NCI-H748 (cell line): Measurements from ENCODE around the gene RARB.

ENCODE experiments used
- DNase-seq: peaks from one replicate; lab custom pipeline; 2025; ENCODE audit not compliant: unreplicated experiment; lab: John Stamatoyannopoulos, UW

Gene RARB

DNA sequence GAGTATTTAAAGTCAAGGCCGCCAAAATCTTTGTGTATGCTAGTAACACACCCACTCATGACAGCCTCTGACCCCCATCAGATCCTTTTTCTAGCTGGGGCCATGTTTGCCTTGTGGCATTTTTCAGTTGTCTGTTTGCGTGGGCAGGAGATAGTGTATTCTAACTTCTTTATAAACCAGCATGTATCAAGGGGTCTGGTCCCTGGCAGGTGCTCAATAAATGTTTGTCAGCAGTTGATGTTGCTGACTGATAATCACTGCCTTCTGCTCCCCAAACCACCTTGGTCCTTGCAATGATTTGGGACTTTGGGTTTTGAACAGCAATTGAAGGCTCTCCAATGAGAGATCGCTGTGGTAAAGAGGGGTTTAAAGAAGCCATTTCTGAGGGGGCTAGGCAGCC, 19.2 kb downstream of the RARB start:
- DNase-seq, result no peak

DNA sequence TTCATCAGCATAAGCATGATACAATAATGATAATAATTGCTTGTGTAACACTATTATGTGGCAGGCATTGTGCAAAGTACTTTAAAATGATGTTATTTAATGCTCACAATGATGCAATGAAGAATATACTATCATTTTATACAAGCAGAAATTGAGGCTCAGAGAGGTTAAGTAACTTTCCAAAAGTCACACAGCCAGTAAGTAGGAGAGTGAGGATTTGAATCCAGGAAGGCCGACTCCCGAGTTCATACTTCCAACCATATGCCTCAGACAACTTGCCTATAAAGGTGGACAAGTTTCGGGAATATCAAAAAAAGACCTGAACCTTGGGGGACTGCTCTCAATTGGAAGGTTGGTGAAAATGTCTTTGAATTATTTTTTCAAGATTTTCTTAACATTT, 19.9 kb downstream of the RARB start:
- no peak for DNase-seq

DNA sequence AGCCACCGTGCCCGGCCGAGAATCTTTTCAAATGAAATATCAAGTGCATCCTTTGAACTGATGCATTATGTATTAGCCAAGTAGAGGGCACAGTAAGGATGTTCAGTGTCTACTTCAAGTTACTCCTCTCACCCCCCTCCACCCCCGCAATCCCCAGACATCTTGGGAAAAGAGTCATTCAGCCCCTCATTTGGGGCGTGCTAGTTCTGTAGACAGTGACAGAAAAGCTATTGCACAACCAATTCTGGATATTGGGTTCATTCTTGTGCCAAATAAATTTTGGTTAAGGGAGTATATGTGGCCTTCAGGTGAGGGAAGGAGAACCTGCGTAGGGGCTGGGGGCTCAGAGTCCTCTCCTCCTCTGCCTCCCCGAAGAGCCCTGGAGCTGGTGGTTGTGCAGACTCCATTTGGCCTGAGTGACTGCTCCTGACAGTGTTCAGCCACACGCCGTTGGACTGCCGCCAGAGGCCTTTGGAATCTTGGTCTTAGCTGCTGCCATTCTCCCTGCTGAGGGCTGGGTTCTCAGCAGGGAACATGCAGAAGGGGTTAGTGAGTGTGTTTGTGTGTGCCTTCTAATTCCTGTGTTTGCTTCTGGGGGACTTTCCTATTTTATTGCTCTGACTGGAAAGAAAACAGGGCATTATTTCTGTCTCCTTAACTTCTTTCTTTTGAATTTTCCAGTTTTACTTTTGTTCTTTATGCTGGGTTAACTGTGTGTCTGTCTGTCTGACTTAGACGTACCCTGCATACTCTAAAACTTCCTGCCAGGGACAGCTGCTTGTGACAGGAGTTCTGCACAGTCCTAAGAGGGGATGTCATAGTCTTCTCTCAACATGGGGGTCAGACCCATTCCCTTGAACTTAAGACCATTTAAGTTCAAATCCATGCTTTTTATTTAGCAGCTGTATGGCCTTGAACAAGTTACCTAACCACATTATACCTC, 21.0 kb downstream of the RARB start:
- peak; percentile 63 for DNase-seq

DNA sequence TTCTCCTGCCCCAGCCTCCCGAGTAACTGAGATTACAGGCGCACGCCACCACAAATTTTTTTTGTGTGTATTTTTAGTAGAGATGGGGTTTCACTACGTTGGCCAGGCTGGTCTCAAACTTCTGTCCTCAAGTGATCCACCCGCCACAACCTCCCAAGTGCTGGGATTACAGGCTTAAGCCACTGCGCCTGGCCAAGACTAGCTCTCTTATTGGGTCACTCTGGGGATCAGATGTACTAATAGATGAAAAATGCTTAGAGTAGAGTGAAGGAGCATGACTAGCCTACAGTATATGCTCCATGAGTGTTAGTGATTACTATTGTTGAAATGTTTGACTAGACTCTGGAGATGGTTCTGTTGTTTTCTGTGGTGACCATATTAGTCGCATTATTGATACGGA, 21.8 kb downstream of the RARB start:
- no peak for DNase-seq

DNA sequence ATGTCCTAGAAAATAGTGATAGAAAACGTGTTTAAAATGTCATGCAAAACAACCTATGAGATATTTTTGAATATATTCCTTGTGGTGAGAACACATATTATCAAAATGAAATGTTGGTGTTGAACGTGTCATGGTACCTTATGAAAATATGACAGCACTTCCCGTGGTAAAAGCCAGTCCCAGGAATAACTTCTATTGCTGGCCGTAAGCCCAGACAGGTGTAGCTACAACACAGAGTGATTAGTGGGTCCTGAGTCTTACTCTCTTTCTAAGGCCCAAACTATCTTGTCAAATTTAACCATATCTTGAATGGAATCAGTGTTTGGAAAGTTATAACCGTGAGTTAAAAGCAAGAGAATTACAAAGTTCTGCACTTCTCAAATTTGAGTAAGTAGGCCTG, 24.1 kb downstream of the RARB start:
- DNase-seq, result no peak

DNA sequence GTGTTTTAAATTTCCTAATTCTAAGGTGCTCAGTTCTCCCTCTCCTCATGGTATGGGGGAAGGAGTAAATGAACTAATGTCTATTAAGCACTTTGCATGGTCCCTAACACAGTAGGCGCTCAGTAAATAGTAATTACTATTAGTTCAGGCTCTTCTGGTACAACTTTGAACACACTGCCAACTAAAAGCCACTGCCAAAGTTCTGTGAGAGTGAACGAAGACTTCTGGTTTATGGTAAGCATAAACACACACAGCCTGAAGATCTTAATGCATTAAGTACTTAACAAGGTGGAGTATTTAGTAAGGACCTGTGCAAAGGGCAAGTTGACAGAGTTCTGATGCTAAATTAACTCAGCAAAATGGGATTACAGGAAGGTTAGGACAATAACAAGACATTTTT, 24.7 kb downstream of the RARB start:
- DNase-seq, result no peak

DNA sequence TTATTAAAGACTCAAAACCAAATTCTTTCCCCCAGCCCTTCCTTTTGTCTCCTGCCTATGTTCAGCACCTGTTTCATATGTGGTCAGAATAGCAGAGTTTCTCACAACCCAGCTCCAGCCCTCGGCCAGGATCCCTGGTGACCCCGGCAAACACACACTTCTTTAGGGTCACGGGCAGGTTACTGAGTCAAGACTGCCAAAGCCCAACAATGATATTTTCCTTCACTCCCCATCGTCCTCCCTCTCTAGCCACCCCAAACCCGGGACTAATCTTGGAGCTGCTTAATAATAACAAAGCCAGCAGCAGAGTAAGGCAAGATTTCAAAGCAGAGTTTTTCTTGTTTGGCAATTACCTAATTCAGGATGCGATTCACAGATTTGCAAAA, 25.5 kb downstream of the RARB start:
- no peak for DNase-seq

DNA sequence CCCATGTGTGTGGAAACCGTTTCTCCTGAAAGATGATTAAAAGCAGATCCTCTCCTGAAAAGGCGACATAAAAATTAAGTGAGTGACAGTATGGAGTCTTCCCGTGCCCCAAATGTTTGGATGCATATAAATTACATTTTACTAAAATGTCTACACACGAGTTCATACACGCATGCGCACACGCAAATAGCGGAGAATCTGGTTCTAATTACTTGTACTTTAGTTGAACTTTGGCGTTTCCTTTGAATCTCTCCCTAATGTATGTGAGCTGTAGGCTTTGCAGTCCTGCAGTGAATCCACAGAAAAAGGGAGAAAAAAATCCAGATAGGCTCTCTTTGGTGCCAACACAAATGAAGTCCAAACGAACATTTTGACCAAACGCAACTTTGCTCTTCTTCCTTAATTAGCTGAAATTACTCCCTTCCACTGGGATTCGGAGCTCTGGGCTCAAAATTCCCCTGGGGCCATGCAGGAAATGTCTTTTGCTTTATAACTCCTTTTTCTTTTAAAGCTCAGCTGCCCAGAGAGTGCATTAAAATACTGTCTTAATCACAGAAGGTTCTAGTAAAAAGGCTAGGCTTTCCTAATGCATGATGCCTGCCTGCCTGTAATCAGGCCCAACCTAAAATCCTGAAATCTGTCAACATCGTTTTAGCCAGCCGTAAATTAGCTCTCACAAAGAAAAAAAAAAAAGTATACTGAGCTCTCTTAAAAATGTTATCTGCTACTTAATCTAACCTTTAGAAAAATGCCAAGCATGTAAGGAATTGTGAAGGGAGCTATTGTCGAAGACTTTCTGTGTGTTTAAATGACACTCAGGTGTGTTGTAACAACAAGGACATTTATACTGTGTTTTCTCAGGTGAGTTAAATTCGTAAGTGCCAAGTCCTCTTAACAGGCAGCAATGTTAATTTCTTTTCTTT, 26.2 kb downstream of the RARB start:
- DNase-seq, result no peak

DNA sequence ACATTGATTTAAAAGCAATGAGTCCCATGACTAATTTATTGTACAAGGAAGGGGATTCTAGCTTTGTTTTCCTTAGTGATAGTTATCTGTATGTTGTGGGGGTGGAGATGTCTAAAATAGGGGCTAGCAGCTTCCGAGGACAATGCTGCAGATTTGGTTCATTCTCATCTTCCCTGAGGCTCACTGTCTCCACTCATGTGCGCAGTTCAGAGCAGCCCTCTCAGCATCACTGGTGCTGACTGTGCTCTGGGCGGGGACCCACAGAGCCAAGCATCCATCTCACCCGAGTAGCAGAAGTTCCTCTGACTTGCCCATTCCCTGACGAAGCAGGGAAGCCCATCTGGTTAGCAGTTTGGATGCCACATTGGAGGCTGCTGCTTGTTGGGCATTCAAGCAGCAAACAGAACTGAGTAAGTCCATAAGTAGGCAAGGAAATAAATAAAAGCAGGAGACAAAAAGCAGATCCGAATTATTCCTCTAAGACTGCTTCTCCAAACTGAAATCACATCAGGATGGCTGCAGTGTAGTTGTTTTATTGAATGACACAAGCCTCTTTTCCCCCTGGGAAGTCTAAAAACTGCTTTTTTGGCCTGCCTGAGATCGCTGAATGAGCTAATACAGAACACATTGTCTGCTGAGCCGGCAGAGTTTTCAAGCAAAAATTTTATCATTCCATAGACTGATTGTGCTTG, 27.5 kb downstream of the RARB start:
- no peak for DNase-seq

DNA sequence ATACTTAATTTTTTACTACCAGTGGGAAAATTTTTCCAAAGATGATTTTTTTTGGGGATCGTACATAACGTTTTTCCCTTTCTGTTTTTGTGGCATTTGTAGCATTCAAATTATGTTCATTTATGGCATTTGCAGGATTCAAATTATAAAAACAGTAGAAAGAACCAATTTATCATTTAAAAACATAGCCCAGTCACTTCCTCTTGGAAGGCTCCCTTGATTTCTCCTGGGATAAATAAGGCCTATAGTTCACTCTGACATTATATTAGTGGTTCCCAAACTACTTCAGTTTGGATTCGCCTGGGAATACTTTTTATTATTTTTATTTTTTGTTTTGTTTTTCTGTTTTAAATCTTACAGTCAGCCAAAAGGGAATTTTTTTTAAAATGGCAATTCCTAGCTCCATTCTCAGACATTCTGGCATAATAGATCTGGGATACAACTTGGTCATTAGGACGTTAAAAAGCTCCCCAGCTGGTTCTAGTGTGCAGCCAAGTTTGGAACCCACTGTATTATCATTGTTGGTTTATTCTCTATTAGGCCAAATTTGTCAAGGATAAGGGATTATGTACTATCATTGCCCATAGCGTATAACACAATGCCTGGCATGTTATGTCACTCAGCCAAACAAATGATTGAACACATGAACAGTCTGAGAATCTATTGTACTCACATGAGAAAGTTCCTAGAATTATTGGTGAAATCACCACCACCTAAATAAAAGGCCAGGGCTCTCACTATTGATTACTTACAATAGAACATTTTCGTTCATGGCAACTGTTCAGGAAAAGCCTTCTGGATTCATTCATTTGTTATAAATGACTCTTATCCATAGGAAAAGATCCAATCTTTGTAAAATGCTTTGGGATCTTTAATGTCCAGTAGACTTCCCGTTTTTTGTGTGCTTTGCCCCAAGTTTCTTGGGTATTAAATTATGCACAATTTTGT, 28.9 kb downstream of the RARB start:
- DNase-seq, result no peak

DNA sequence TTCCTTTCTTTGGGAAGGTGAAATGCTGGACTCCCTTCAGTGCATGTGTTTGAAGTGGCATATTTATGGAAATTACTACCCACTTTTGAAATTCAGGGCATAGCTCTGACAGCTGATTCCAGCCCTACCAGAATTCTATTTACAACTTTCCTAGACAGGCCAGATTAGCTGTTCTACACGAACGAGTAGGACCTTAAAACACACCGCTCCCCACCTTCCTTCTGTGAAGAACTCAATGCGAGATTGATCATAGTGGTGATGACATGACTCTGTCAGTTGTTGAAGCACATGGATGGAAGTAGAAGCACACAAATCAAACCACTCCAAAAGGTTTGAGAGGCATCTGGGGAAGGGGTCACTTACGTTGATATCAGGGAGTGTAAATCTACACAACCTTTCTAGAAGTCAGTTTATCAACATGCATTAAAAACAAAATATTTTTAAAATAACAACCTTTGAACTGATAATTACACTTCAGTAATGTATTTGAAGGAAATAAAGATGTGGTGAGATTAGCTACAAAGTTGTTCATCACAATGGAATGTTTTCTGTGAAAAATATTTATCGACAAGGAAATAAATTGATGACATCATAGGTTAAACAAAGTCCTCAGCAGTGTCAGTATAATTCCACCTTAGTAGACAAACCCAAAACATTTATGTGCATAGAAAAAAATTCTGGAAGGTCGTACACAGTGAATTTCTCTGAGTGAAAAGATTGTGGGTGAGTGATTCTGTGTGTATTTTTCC, 29.8 kb downstream of the RARB start:
- DNase-seq, result no peak

DNA sequence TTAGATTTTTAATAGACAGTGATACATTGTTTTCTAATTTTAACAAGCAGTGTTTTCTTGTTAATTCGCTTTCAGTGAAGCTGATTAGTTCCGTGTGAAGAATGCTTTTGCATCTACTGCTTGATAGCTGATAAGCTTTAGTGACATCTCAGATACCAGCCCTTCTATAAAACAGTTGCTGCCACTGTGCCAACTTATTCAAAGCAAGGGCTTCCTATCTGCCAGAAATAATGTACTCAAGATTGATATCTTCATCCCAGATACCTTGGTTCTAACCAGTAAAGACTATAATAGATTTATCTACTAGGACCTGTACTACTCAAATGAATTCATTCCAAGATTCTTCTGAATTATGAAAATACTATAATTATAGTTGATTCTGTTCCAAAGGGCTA, 30.4 kb downstream of the RARB start:
- DNase-seq, result no peak

DNA sequence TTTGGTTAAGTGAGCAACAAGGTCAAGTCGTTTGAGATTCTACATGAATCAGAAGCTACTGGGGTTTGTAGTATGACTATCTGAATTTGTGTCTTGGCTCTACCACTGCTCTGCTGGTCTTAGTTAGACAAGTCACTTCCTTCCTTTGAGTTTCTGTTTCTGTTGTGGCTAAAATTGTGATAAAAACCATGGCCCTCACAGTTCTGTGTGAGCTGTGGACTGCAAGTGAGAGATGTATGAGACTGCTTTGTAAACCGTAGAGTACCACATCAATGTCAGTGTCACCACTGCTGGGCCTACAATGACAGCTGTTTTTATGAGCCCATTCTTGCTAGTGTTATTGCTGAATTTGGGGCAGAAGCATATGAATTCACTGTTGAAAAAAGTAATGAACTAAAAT, 32.7 kb downstream of the RARB start:
- no peak for DNase-seq

DNA sequence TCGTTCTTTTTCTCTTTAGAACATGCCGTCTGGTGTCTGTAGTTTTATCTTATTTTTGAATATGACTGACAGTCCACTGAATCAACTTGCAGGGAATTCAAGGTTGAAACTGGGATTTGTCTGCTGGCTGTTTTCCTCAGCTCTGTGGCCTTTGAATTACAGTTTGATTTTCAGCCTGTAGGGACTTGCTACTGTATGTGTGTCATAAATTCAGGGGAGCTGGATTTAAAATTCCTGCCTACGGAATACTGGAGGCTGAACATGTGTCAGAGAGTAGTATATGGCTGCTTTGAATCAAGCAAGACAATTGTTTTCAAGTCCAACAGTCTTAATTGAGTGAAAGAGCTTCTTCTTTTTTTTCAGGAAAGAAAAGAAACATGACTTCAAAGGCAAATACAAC, 33.9 kb downstream of the RARB start:
- DNase-seq, result no peak

DNA sequence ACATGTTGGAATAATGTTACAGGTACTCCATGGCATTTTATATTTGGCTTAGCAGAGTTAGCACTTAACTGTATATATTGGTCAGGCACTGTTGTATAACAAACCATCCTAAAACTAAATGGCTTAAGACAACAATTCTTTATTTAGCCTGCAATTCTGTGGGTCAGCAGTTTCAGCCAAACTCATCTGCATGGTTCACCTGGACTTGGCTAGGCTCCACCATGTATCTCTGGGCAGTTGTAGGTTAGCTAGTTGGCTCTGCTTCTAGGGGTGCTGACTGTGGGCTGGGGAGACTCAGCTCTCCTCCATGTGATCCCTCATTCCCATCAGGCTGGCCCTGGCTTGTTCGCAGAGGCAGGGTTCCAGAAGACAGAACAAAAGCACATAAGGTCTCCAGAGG, 34.4 kb downstream of the RARB start:
- no peak for DNase-seq

DNA sequence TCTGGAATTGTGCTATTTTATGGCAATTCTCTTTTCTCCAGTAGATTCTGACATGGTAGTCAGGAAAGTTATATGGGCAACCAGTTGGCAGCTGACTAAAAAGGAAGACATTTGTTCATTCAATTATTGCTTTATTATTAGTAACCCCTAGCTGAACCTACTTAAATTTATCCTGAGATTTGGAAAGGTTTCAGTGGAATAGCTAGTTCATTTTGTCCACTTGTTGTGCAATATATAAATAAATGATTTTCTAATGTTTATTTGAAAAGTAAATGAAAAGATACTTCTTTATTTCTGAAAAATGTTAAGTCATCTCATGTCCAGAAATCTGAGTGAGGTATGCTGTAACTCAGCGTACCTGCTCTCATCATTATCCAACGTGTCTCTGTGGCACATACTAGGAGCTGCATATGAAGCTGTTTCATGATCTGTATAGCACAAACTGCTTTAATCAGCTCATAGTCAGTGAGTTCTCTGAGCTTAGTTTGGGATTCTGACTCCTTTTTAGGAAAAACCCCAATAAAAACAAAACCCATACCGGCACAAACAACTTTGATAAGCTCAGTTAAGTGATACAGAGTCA, 35.9 kb downstream of the RARB start:
- DNase-seq, result no peak

DNA sequence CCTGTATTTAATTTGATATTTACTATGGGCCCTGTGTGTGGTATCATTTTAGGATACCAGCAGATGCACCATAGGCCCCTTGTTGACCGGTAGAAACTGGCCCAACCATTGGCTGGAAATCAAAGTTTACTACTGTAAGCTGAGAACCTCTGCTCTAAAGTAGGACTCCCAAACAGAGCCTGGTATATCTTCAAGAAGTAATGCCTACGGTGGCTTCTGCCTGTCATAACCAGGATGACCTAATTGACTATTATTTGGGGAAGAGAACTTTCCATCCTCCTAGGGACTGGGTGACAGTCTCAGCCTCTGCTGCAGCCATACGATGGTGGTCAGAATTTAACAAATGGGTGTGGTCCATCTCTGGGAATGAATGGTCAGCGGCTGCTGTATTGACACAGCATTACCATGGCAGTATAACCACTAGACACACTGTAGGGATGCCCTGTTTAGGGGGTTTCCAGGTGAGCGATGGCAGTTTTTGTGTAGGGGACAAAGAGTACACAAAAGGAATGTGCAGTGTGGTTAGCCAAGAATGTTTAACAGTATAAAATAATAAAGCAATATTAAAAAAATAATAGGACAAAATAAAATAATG, 37.3 kb downstream of the RARB start:
- DNase-seq, result peak; percentile 77

DNA sequence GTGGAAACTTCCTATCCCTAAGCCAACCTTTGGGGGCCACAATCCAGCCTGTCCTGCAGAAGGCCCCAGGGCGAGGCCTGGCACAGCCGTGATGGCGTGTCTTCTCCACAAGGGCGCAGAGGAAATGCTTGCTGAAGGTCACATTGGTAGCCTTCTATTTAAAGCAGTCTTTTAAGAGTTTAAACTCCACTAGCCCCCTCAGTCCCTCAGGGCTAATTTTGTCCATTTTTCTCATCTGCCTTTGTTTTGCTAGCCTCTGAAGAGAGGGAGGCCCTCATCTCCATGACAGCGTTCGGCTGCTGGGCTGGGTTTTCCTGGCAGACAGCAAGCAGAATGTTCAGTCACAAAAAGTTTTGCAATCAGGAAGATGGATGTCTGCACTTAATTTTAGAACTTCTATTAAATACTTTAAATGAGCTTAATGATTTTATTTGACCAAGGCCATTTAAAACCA, 40.8 kb downstream of the RARB start:
- DNase-seq, result no peak

DNA sequence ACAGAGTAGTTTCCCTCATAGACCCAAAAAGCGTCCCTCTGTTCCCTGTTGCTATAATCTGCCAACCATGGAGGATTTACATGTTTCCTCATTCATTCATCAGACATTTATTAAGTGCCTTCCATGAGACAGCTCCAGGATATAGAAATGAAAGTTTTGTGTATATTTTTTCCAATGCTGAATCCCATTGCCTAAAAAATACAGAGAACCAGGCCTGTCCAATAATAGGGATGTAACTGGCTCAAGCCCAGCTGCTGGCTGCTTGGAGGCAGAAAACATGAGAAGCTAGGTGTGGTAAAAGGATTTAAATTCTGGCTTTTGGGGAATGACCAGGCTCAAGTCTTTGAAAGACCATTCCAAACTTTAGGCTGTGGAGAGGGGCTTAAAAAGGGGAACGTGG, 41.5 kb downstream of the RARB start:
- no peak for DNase-seq
